Liver (tissue), 9 donors: ENCODE results near the gene MDGA2. TPM values are rescaled to one million over a fixed set of nuclear protein-coding genes. Genes with fewer than 3 reads are reported as not detected.

ENCODE experiments used
- DNase-seq: peaks from one replicate; pipeline ENCODE4 v3.0.0-alpha.2; 2017; ENCODE audit warnings: low spot score
- H3K27ac ChIP-seq, 2 donors: one replicate each; pipeline ENCODE4 v1.7.0; 2013; ENCODE audit warnings: inconsistent platforms in 2 of 2, low read length in 2 of 2, control low read depth in 1 of 2, low read depth in 1 of 2, mild to moderate bottlenecking in 1 of 2
- H3K27me3 ChIP-seq, 4 donors: one replicate each; pipeline versions ENCODE4 v1.6.1 to v1.7.0; 2013; ENCODE audit warnings: low read length in 3 of 4, inconsistent platforms in 1 of 4, mild to moderate bottlenecking in 1 of 4, moderate library complexity in 1 of 4; ENCODE audit not compliant: control insufficient read depth in 4 of 4, insufficient read depth in 4 of 4
- H3K36me3 ChIP-seq, 4 donors: one replicate each; pipeline versions ENCODE4 v1.6.1 to v1.7.0; 2013; ENCODE audit warnings: low read length in 3 of 4, mild to moderate bottlenecking in 3 of 4, low read depth in 1 of 4, moderate library complexity in 1 of 4; ENCODE audit not compliant: control insufficient read depth in 4 of 4, insufficient read depth in 3 of 4
- H3K4me1 ChIP-seq, 4 donors: one replicate each; pipeline versions ENCODE4 v1.6.1 to v1.7.0; 2013; ENCODE audit warnings: low read length in 3 of 4, mild to moderate bottlenecking in 3 of 4, moderate library complexity in 1 of 4; ENCODE audit not compliant: control insufficient read depth in 4 of 4, insufficient read depth in 4 of 4
- H3K4me3 ChIP-seq, 3 donors: one replicate each; pipeline versions ENCODE4 v1.6.1 to v1.7.0; 2013; ENCODE audit warnings: low read length in 3 of 3, control low read depth in 1 of 3, low read depth in 1 of 3, mild to moderate bottlenecking in 1 of 3
- H3K9ac ChIP-seq, 2 donors: one replicate each; pipeline ENCODE4 v1.7.0; 2013; ENCODE audit warnings: low read length in 2 of 2, mild to moderate bottlenecking in 2 of 2, moderate library complexity in 2 of 2, control low read depth in 1 of 2, low read depth in 1 of 2
- H3K9me3 ChIP-seq, 4 donors: one replicate each; pipeline versions ENCODE4 v1.6.1 to v1.7.0; 2013; ENCODE audit warnings: low read length in 3 of 4; ENCODE audit not compliant: control insufficient read depth in 4 of 4
- EGR1 ChIP-seq, 2 donors: IDR thresholded peaks; 2 replicates each; pipeline ENCODE4 v1.6.1; 2016 to 2018; ENCODE audit warnings: antibody characterized with exemption in 2 of 2, low read depth in 2 of 2
- FOXA1 ChIP-seq: IDR thresholded peaks from 2 replicates; pipeline ENCODE4 v1.6.1; 2016; ENCODE audit warnings: antibody characterized with exemption
- FOXA2 ChIP-seq: IDR thresholded peaks from 2 replicates; pipeline ENCODE4 v1.6.1; 2016; ENCODE audit warnings: antibody characterized with exemption
- GABPA ChIP-seq, 2 donors: IDR thresholded peaks in 1 of 2; conservative IDR thresholded peaks in 1 of 2; 2 replicates each; pipeline ENCODE4 v1.6.1; 2016; ENCODE audit warnings: antibody characterized with exemption in 2 of 2, mild to moderate bottlenecking in 1 of 2, moderate library complexity in 1 of 2
- HNF4A ChIP-seq, 2 donors: conservative IDR thresholded peaks; 2 replicates each; pipeline ENCODE4 v1.6.1; 2016; ENCODE audit warnings: antibody characterized with exemption in 2 of 2, mild to moderate bottlenecking in 2 of 2
- HNF4G ChIP-seq: IDR thresholded peaks from 2 replicates; pipeline ENCODE4 v1.6.1; 2016; ENCODE audit warnings: antibody characterized with exemption
- JUND ChIP-seq, 2 donors: IDR thresholded peaks; 2 replicates each; pipeline ENCODE4 v1.6.1; 2016; ENCODE audit warnings: antibody characterized with exemption in 2 of 2
- MAX ChIP-seq: IDR thresholded peaks from 2 replicates; pipeline ENCODE4 v1.6.1; 2016; ENCODE audit warnings: antibody characterized with exemption
- NR2F2 ChIP-seq: IDR thresholded peaks from 2 replicates; pipeline ENCODE4 v1.6.1; 2016; ENCODE audit warnings: antibody characterized with exemption
- RAD21 ChIP-seq, 2 donors: IDR thresholded peaks; 2 replicates each; pipeline ENCODE4 v1.6.1; 2016; ENCODE audit warnings: antibody characterized with exemption in 2 of 2, mild to moderate bottlenecking in 2 of 2
- RXRA ChIP-seq, 2 donors: IDR thresholded peaks; 2 replicates each; pipeline ENCODE4 v1.6.1; 2017 to 2018; ENCODE audit warnings: antibody characterized with exemption in 2 of 2, mild to moderate bottlenecking in 1 of 2
- SP1 ChIP-seq: IDR thresholded peaks from 2 replicates; pipeline ENCODE4 v1.6.1; 2018; ENCODE audit warnings: antibody characterized with exemption, mild to moderate bottlenecking
- TAF1 ChIP-seq: conservative IDR thresholded peaks from 2 replicates; pipeline ENCODE4 v1.6.1; 2016; ENCODE audit warnings: antibody characterized with exemption, mild to moderate bottlenecking
- YY1 ChIP-seq: IDR thresholded peaks from 2 replicates; pipeline ENCODE4 v1.6.1; 2016; ENCODE audit warnings: antibody characterized with exemption, mild to moderate bottlenecking
- ZBTB33 ChIP-seq: IDR thresholded peaks from 2 replicates; pipeline ENCODE4 v1.6.1; 2016; ENCODE audit warnings: antibody characterized with exemption
- WGBS: extraction: QIAGEN DNeasy Blood & Tissue Kit; methylation state at CpG from one replicate; pipeline ENCODE4 v1.1.7; 2013; 5-methylcytosine and 5-hydroxymethylcytosine counted together
- polyA plus RNA-seq, 2 donors: library from polyadenylated mRNA; stranded (reverse) in 1 of 2; unstranded in 1 of 2; fragments of 200-250 nt in 1 of 2; fragments of >200 nt in 1 of 2; fragmentation: Nextera tagmentation in 1 of 2; extraction: Ambion mirVana in 1 of 2; gene quantifications; one replicate each; pipeline versions ENCODE4 v1.2.1 to v1.2.3, GENCODE V29; 2013 to 2015
- total RNA-seq, 2 donors: library from RNA; depleted of rRNA; stranded (reverse); fragments of >200 nt; gene quantifications; one replicate each; pipeline ENCODE4 v1.2.3, GENCODE V29; 2014
- TF ChIP-seq, protein P1 (sequence below): IDR thresholded peaks from 2 replicates; pipeline ENCODE4 v1.6.1; 2016; ENCODE audit warnings: antibody characterized with exemption
- TF ChIP-seq, protein P2 (sequence below): fragments of 150-350 bp; IDR thresholded peaks from 2 replicates; pipeline ENCODE4 v1.5.1; 2017; ENCODE audit warnings: improper control_type of control experiment, low read depth, low read length; ENCODE audit not compliant: missing input control
- TF ChIP-seq, protein P3 (sequence below): IDR thresholded peaks from 2 replicates; pipeline ENCODE4 v1.6.1; 2016; ENCODE audit warnings: antibody characterized with exemption, mild to moderate bottlenecking
- donor health status: healthy.
- donor health status: healthy.
- donor health status: healthy.
- donor health status: healthy.
- donor health status: healthy.

The MDGA2 gene
- total and polyA plus RNA-seq, 4 donors, result 0.05 to 0.33 (median 0.19) TPM

- DNase-seq, result no peak
- 33% methylated on average over 2 of the region's 2 CpGs for WGBS
- no peak overlapping the region for H3K4me3 ChIP-seq
- no peaks in the 10 kb centered on the region for H3K4me1 ChIP-seq
- no peak overlapping the region for H3K27ac ChIP-seq
- no peaks in the 10 kb centered on the region for H3K36me3 ChIP-seq
- no peak overlapping the region for H3K9ac ChIP-seq
- TF ChIP-seq RXRA (IDR thresholded peaks at IDR 0.05), result no peak
- no peak for TF ChIP-seq MAX
- TF ChIP-seq YY1, result no peak
- H3K27me3 ChIP-seq, result no peaks in the 10 kb centered on the region
- no peaks in the 10 kb centered on the region for H3K9me3 ChIP-seq
Measured at GRCh38 chr14:47471075-47471474, 204.3 kb downstream of the MDGA2 start.

DNA sequence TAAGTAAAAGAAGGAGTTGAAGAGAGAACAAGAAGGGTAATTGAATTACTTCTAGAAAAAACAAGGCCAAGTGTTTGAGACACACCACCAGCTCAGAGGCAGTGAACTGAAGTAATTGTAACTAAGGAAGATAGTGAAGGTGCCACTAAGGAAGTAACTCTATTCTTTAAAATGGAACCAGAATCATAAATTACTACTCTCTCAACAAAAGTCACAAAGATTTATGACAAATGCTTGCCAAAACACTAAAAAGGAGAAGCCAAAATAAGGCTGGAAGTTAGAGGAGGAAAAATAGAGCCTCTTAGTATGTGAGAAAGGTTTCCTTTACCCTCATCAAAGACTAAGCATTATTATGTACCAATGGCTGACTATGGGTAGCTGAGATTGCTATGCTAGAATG, 208.5 kb downstream of the MDGA2 start:
- no peaks in the 10 kb centered on the region for H3K36me3 ChIP-seq
- DNase-seq, result no peak
- H3K4me1 ChIP-seq, result no peaks in the 10 kb centered on the region
- H3K27me3 ChIP-seq, result no peaks in the 10 kb centered on the region
- no peak overlapping the region for H3K9ac ChIP-seq
- TF ChIP-seq GABPA (IDR thresholded peaks at IDR 0.05 in 1 of 2, conservative IDR thresholded peaks at IDR 0.05 in 1 of 2), result no peak
- TF ChIP-seq, protein P1, sequence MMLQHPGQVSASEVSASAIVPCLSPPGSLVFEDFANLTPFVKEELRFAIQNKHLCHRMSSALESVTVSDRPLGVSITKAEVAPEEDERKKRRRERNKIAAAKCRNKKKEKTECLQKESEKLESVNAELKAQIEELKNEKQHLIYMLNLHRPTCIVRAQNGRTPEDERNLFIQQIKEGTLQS, result no peak
- TF ChIP-seq TAF1, result no peak
- TF ChIP-seq MAX, result no peak
- TF ChIP-seq HNF4G, result no peak
- no peak for TF ChIP-seq EGR1 (IDR thresholded peaks at IDR 0.05; ENCODE audit: low read depth in 2 of 2)
- TF ChIP-seq FOXA2, result no peak
- no peak for TF ChIP-seq SP1
- TF ChIP-seq, protein P2, sequence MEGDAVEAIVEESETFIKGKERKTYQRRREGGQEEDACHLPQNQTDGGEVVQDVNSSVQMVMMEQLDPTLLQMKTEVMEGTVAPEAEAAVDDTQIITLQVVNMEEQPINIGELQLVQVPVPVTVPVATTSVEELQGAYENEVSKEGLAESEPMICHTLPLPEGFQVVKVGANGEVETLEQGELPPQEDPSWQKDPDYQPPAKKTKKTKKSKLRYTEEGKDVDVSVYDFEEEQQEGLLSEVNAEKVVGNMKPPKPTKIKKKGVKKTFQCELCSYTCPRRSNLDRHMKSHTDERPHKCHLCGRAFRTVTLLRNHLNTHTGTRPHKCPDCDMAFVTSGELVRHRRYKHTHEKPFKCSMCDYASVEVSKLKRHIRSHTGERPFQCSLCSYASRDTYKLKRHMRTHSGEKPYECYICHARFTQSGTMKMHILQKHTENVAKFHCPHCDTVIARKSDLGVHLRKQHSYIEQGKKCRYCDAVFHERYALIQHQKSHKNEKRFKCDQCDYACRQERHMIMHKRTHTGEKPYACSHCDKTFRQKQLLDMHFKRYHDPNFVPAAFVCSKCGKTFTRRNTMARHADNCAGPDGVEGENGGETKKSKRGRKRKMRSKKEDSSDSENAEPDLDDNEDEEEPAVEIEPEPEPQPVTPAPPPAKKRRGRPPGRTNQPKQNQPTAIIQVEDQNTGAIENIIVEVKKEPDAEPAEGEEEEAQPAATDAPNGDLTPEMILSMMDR, result no peak
- no peak for TF ChIP-seq HNF4A (conservative IDR thresholded peaks at IDR 0.05)
- TF ChIP-seq, protein P3, sequence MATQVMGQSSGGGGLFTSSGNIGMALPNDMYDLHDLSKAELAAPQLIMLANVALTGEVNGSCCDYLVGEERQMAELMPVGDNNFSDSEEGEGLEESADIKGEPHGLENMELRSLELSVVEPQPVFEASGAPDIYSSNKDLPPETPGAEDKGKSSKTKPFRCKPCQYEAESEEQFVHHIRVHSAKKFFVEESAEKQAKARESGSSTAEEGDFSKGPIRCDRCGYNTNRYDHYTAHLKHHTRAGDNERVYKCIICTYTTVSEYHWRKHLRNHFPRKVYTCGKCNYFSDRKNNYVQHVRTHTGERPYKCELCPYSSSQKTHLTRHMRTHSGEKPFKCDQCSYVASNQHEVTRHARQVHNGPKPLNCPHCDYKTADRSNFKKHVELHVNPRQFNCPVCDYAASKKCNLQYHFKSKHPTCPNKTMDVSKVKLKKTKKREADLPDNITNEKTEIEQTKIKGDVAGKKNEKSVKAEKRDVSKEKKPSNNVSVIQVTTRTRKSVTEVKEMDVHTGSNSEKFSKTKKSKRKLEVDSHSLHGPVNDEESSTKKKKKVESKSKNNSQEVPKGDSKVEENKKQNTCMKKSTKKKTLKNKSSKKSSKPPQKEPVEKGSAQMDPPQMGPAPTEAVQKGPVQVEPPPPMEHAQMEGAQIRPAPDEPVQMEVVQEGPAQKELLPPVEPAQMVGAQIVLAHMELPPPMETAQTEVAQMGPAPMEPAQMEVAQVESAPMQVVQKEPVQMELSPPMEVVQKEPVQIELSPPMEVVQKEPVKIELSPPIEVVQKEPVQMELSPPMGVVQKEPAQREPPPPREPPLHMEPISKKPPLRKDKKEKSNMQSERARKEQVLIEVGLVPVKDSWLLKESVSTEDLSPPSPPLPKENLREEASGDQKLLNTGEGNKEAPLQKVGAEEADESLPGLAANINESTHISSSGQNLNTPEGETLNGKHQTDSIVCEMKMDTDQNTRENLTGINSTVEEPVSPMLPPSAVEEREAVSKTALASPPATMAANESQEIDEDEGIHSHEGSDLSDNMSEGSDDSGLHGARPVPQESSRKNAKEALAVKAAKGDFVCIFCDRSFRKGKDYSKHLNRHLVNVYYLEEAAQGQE, result no peak
- no peak for TF ChIP-seq RAD21 (IDR thresholded peaks at IDR 0.05)
- no peak for TF ChIP-seq YY1
- TF ChIP-seq ZBTB33, result no peak
- TF ChIP-seq FOXA1, result no peak
- no peak for TF ChIP-seq JUND (IDR thresholded peaks at IDR 0.05)
- TF ChIP-seq NR2F2, result no peak
- H3K9me3 ChIP-seq, result no peaks in the 10 kb centered on the region
- H3K4me3 ChIP-seq, result no peak overlapping the region
- no peak overlapping the region for H3K27ac ChIP-seq
